Stimulated activated CD8-positive, alpha-beta memory T cell treated with anti-CD3 and anti-CD28 coated beads, Interleukin-15, amount 100 ng/mL, for 24 hours (primary cell): ENCODE data around the gene ZNF385C.
A peak's percentile ranks its signal among the peaks of the same experiment; 100 is the strongest.
"Not testable (repeated sequence)": the region's sequence is repeated elsewhere in the genome, so short reads cannot be mapped to it uniquely, and the experiment has no call there.

Source experiments
- DNase-seq: peaks from one replicate; pipeline ENCODE4 v3.0.0-alpha.2; 2020; ENCODE audit warnings: low read depth

The ZNF385C gene, protein sequence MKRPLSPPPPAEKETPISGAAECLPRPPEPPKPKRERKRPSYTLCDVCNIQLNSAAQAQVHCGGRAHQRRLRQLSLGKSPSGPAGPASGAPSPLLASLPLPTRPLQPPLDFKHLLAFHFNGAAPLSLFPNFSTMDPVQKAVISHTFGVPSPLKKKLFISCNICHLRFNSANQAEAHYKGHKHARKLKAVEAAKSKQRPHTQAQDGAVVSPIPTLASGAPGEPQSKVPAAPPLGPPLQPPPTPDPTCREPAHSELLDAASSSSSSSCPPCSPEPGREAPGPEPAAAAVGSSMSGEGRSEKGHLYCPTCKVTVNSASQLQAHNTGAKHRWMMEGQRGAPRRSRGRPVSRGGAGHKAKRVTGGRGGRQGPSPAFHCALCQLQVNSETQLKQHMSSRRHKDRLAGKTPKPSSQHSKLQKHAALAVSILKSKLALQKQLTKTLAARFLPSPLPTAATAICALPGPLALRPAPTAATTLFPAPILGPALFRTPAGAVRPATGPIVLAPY

DNA sequence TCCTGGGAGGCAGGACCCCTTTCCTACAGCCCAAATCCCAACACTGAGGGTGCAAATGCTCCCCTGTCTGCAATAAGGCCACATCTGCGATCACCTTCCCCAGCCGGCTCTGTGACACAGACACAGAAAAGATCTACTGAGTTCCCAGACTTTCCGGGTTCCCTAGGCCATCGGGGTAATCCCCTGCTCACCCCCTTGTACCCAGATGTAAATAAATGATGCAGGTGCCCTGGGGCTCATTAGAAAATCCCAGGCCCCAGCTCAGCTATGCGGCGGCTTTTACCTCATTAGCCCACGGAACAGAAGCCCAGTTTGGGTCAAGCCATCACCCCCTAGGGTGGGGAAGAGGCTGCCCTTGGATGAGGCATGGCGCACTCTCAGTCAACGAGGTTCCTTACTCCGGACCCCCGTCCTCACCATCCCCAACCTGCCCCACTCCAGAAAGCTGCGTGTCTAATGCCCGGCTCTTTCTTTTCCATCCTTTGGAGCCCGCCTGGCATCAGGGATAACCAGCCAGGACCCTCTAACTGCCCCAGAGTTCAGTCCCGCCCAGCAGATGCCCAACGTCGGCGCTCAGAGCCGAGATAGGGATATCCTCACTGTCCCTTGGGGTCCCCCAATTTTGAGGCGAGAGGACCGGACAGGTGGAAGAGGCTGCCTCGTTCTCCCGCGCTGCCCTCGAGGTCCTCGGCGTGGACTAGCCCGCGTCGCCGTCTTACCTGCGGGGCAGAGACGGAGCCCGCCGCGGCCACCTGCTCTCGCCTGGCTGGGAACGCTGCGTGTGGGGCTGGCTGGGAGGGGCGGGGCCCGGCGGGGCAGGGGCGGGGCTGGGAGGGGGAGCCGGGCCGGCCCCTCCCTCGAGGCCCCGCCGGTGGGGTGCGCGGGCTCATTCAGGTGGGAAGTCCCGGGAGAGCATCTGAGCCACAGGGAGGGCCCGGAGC, at the start of gene ZNF385C:
ZNF385C (minus strand) TSS at position 783 of the 941 bp plus-strand sequence. CDS start 35,417 bp downstream, outside the sequence.
- DNase-seq = peak; percentile 30

DNA sequence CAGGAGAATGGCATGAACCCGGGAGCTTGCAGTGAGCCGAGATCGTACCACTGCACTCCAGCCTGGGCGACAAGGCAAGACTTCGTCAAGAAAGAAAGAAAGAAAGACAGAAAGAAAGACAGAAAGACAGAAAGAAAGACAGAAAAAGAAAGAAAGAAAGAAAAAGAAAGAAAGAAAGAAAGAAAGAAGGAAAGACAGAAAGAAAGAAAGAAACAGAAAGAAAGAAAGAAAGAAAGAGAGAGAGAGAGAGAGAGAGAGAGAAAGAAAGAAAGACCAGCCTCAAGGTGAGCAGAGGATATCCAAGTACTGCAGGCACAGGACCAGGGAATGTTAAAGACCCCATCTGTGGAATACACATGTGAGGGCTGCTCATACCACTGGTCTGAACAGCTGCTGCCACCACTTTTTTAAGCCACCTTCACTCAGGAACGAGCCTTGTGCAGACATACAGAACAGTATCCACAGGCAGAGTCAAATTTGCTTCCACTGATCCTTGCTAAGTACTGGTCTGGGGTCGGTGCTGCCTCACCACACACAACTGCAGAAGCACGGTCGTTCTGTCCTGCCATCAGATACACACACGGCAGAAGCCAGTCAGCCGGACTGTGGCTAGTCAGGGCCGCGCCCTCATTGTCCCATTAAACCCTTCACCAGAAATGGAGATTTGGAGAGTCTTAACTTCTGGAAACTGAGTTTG, 48.8 kb upstream of the ZNF385C start:
- DNase-seq = no peak

DNA sequence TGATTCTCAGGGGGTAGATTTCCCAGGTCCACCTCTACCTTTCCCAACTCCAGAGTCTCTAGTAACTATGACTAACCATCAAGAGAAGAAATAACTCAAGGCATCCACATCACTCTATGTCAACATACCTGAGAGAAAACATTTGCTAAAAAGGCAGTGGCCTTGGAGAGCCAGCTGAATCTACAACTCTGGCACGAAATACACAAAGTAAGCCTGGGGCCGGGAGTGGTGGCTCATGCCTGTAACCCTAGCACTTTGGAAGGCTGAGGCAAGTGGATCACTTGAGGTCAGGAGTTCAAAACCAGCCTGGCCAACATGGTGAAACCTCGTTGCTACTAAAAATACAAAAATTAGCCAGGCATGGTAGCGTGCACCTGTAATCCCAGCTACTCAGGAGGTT, 44.9 kb upstream of the ZNF385C start:
- DNase-seq = not testable (repeated sequence)

DNA sequence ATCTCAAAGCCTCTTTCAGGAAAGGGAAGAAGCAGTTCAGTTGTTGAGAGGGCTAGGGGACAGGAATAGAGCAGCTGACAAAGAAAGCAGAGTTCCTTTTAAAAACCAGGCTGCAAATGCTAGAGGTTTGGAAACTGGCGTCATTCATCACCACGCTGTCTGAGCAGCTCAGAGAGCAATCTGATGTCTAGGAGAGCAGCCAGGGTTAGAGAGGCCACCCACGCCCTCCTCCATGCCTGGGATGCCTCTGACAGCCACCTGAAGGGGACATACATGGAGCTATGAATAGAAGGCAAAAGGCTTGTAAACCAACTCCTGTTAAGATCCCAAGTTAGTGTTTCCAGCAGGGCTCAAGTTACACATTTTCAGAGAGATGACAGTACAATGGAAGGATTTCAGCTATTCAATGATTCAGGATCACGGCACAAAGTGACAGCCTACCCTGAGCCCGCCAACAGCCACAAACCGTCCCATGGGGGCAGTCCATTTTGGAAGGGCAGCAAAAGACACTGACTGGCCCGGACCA, 44.2 kb upstream of the ZNF385C start:
- no peak for DNase-seq

DNA sequence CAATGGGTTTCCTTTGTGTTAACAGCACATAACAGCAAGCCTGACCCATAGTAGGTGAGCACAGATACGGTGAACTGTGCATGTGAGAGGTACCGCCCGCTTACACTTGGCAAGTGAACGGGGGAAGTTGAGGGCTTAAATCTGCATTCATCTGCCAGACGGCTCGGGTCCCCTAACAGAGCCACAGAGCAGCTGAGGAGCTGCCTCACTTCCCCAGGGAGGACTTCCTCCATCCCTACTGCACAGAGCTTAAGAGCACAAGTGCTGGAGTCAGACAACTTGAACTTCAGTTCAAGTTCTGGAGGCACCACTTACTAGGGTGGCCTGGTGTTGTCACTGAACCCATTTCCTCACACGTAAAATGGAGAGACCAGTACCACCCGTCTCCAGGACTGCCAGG, 43.1 kb upstream of the ZNF385C start:
- DNase-seq = no peak

DNA sequence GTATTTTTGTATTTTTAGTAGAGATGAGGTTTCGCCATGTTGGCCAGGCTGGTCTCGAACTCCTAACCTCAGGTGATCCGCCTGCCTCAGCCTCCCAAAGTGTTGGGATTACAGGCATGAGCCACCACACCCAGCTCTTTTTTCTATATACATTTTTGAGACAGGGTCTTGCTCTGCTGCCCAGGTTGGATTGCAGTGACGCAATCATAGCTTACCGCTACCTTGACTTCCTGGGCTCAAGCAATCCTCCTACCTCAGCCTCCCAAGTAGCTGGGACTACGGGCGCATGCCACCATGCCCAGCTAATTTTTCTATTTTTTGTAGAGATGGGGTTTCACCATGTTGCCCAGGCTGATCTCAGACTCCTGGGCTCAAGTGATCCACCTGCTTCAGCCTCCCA, 42.4 kb upstream of the ZNF385C start:
- not testable (repeated sequence) for DNase-seq

DNA sequence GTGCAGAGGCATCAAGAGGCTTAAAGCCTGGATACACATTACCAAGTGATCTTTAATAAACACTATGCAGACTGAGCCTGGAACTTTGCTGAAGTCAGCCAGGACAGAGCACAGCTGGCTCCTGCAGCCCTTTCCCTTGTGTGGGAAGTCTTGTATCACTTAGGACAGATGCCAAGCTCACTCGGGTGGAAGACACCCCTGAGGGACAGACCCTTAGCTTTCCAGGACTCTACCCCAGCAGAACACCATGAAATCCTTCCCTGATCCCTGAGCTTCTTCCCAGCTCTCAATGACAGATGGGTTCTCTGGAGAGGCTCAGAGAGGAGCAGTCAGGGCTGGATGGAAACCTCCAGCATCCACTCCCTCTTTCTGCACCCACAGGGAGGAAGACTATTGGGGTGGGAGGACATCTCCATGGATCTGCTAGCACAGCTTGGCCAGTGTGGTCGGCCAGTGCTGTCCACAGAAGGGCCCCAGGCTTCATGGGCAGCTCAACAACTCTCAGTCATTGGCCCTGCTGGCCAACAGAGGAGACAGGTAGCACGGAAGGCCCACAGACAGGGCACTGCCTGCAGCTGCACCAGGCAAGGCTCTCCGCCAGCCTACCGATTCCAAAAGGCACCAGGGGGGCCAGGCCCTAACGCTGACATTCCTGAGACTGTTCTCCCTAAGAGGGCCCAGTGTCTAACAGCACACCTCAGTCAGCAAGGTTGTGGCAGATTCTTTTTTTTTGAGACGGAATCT, 40.6 kb upstream of the ZNF385C start:
- no peak for DNase-seq

DNA sequence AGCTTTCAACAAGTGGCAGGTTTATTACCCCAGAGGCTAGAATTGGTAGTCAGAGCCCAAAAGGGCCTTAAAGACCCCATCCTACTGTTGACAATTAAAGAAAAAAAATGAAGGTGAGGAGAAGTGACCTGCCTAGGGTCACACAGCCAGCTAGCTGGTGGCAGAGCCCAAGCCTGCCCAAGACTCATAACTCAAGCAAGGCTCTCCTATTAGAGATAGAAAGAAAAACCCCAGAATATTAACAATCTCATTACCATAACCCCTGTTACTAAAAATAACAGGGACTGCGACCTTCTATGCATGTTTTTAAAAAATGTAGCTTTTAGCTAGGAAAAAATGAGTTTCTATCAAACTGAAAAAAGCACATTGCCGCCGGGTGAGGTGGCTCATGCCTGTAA, 38.4 kb upstream of the ZNF385C start:
- DNase-seq = no peak

DNA sequence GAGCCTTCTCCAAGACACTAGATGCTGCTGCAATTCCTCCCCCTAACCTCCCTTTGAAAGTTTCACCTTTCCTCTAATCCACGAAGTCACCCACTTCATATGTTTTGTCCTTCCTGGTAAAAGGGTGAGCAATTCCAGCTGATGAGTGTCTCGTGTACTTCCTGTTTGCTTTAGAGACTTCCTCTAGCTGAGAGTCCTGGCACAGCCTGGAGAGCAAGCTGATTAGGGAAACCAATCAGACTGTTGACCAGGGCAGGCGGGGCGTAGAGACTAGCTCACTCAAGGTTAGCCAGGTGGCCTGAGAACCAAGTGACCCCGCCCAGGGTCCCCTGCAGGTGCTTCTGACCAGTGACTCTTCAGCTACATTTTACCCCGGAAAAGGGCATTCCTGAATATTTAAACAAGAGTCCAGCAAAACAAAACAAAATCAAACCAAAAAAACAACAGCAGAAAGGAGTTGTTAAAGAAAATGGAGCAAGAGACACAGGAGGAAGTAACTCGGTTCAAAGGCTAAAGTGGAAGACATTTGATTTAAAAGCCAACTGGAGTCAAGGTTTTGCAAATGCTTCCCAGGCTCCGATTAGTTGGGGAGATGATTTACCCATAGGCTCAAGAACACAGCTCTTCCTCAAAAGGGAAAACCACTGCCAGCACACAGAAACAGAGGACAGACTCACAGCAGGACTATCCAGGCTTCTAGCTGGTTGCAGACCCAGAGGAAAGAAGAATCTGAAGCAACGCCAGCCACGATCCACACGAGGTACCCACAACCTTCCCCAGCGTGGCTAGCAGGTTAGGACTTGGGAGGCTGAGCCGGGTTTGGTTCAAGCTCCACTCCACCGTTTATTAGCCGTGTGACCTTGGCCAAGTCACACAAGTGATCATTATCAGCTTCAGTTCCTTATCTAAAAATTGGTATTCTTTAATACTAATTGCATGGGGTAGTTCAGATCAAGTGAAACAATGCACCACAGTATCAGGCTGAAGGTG, 37.7 kb upstream of the ZNF385C start:
- DNase-seq = no peak

DNA sequence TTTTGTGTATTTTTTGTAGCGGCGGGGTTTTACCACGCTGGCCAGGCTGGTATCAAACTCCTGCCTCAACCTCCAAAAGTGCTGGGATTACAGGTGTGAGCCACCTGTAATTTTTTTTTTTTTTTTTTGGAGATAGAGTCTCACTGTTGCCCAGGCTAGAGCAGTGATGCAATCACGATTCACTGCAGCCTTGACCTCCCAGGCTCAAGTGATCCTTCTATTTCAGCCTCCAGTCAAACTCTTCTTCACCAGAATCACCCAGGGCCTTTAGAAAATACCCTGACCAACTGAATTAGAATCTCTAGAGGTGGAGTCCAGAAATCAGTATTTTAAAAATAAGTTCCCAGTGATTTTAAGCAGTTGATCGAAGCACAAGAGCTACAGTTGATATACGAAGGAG, 36.9 kb upstream of the ZNF385C start:
- DNase-seq = no peak

DNA sequence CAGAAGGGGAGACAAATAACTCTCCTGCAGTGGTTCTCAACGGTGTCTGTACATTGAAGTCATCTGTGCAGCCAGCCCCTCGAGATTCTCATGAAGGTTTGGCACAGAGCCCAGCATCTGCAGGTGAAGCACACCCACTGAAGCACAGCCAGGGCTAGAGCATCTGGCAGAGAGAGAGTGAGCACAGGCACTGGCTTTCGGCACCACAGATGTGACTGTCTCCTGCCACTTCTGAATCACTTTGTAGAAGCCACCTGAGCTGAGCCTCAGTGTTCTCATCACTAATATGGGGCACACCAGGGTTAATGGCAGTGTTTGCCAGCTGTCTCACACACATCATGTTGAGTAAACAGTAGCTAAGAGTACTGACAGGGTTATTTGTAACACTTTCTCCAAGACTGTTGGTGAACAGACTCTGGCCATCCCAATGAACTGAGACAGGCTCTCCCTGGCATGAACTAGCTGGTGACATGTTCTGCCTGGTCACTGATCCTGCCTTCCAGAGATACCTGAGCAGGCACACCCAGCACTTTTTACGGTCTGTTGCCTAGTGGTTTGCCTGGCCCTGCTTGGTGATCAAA, 35.3 kb upstream of the ZNF385C start:
- DNase-seq = no peak

DNA sequence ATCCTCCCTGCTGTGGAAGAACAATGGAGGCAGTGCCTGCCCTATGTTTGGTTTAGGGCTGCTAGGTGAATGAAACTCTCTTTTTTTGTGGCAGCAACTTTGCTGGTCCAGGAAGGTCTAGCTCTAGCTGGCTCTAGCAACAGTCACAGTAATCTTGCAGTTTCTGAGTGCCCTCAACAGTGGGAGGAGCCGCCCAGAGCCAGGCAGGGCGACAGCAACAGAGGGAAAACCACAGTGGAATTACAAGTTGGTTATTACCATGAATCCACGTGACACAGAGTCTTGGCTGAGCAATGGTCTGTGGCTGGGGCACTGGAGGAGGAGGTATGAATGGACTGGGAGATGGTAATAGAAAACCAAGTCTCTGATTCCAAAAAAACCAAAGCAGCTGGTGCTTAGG, 34.7 kb upstream of the ZNF385C start:
- no peak for DNase-seq

DNA sequence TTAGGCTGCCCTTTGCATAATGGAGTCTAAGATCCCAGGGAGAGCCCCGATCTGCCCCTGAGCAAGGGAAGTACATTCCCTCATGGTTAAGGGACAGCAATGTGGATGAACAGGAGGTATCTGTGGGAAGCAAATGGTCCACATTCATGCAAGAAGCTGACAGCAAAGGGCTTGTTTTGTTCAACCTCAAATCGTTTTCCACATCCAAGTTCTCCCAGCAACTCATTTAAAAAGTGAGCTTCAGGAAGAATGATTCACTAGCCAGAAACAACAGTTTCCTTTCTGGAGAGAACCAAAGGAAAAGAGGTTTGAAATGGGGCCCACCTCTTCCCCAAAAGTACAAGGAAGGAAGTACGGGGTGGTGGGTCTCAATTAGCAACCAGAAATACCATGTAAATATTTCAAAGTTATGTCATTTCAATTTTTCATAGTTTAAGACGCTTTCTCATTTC, 33.7 kb upstream of the ZNF385C start:
- DNase-seq = no peak

DNA sequence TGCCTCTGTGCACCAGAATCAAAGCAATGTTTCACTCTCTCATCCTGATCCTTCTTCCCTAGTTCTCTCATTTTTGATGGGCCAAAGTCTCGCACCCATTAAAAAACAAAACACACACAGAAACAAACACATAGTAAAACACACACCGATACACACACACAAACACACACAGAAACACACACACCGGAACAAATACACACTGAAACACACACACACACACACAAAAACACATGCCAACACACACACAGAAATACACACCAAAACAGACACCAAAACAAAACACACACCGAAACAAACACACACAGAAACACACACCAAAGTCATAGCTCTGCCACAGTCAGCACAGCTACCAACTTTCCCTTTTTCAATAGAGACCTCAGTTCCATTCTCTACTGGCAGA, 33.0 kb upstream of the ZNF385C start:
- DNase-seq = no peak

DNA sequence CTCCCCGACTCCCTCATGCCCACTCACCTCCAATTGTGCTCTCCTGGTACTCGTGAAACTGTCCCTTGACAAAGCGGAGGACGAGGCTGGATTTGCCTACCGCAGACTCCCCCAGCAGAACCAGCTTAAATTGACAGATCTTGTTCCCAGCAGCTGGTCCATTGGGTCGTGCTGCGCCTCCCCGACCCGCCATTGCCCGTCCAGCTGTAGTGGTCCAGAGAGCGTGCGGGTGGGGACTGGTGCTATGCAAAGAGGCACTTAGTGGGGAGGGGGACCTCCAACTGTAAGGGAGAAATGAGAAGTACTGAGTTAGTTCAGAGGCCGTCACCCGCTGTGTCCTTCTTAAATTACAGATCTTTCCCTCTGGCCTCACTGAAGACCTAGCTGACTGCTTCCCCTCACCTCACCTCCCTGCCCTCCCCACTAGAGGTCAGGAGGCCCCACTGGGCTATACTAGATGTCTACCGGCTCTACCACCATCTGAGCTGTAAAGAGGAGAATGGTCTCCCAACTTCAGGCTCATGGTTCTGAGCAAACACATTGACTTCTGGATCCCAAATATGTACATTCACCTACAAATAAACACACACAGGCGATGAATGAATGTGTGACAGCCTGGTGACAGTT, 32.1 kb upstream of the ZNF385C start:
- DNase-seq = no peak

DNA sequence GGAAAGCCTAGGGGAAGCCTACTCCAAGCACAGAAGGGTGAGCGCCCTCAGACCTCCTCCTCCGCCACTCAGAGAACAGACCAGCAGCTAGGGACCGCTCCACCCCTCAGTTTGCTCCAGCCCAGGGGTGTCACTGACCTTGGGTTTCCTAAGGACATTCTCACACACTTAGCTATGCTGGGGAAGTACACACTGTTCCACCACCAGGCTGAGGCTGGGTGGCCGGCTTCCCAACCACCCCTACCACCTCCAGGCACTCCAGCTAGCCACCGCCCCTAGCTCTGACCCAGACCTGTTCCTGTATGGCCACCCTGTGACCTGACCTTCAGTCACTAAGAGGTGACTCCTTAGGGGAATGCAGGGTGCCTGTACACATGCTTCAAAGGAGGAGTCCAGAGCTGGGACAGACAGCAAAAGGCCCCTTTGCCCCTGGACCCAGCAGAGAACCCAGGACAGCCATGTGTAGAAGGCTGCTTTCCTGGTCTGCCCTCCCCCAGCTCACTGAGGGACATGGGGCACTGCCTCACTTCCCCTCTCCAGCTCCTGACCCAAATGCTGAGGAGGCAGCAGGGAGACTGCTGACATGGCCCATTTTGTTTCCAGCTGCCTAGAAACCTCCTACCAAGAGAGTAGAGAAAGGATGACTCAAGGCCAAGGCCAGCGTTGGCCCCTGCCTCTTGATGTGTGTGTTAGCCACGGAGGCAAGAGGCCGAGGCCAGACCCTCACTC, 31.0 kb upstream of the ZNF385C start:
- DNase-seq = no peak

DNA sequence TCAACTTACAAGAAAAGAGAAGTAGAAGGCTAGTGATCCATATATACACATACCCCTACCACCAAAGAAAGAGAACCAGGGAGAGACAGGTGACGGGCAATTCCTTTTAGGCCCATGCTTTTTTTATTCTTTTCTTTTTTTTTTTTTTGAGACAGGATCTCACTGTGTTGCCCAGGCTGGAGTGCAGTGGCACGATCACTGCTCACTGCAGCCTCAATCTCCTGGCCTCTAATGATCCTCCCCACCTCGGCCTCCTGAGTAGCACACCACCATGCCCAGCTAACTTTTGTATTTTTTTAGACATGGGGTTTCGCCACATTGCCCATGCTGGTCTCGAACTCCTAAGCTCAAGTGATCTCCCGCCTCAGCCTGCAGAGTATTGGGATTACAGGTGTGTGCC, 29.1 kb upstream of the ZNF385C start:
- no peak for DNase-seq

DNA sequence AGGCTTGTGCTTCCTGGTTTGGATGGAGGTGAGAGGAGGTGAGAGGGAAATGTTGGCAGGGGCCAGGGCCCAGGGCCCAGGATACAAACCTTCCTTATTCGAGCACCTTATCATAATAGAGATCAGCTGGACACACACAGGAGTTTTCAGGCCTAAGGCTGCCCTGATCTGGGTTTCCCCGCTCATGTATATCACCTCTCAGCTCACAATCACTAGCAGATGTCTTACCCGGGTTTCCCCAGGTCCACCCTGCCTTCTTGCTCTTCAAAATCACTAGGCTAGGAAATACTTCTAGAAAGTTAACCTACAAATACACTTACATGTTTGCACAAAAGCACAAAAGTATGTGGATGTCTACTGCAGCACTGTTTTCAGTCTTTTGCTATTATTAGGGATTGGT, 28.6 kb upstream of the ZNF385C start:
- no peak for DNase-seq
